Astrocyte of the spinal cord (primary cell): Measurements from ENCODE around the gene NEUROD4.

Experiments
- DNase-seq: peaks from one replicate; pipeline ENCODE4 v3.0.0; 2011; ENCODE audit warnings: low read depth, low spot score
- H3K4me3 ChIP-seq: 2 replicates; pipeline ENCODE4 v1.5.1; 2011; ENCODE audit warnings: low read depth, mild to moderate bottlenecking, low read length, moderate library complexity
- CTCF ChIP-seq: IDR thresholded peaks from 2 replicates; pipeline ENCODE4 v1.5.1; 2012; ENCODE audit warnings: low read depth, mild to moderate bottlenecking, low read length, inconsistent platforms
- in situ Hi-C: cut with HindIII; loops from 2 replicates; pipeline ENCODE4 v1.10.0; 2017; ENCODE audit warnings: low sequenced_read_pairs

The NEUROD4 gene

GRCh38 chr12:55019784-55020183, at the start of gene NEUROD4:
TSS of gene NEUROD4 (plus strand) at chr12:55019974. CDS start at chr12:55026440, 6,466 bp downstream.
- DNase-seq, result peak; percentile 64
- H3K4me3 ChIP-seq, result no peak within 1 kb of the TSS
- in situ Hi-C loops, result no loop called here
- TF ChIP-seq CTCF, result no peak

- no peak for TF ChIP-seq CTCF
- in situ Hi-C loops, result no loop called here
- no peak for DNase-seq
- H3K4me3 ChIP-seq, result no peak overlapping the region
These were observed 49.0 kb upstream of the NEUROD4 start for GRCh38 chr12:54970741-54971140.

- no peak for DNase-seq
- no peak overlapping the region for H3K4me3 ChIP-seq
- TF ChIP-seq CTCF, result no peak
- in situ Hi-C loops, result no loop called here
These were observed 46.2 kb upstream of the NEUROD4 start for GRCh38 chr12:54973556-54973955.

- DNase-seq, result no peak
- in situ Hi-C loops, result no loop called here
- no peak overlapping the region for H3K4me3 ChIP-seq
- no peak for TF ChIP-seq CTCF
These were observed 45.5 kb upstream of the NEUROD4 start for GRCh38 chr12:54974279-54974678.

GRCh38 chr12:54975272-54975671, 44.5 kb upstream of the NEUROD4 start:
- no peak for DNase-seq
- no peak overlapping the region for H3K4me3 ChIP-seq
- in situ Hi-C loops, result no loop called here
- no peak for TF ChIP-seq CTCF

GRCh38 chr12:54975875-54976274, 43.9 kb upstream of the NEUROD4 start:
- H3K4me3 ChIP-seq, result no peak overlapping the region
- in situ Hi-C loops, result no loop called here
- DNase-seq, result no peak
- TF ChIP-seq CTCF, result no peak

- DNase-seq, result peak; percentile 81
- H3K4me3 ChIP-seq, result no peak overlapping the region
- TF ChIP-seq CTCF, result no peak
- in situ Hi-C loops, result no loop called here
These were observed 42.6 kb upstream of the NEUROD4 start for GRCh38 chr12:54977155-54977554.
